ENCODE data around the gene CDH23.

DNA sequence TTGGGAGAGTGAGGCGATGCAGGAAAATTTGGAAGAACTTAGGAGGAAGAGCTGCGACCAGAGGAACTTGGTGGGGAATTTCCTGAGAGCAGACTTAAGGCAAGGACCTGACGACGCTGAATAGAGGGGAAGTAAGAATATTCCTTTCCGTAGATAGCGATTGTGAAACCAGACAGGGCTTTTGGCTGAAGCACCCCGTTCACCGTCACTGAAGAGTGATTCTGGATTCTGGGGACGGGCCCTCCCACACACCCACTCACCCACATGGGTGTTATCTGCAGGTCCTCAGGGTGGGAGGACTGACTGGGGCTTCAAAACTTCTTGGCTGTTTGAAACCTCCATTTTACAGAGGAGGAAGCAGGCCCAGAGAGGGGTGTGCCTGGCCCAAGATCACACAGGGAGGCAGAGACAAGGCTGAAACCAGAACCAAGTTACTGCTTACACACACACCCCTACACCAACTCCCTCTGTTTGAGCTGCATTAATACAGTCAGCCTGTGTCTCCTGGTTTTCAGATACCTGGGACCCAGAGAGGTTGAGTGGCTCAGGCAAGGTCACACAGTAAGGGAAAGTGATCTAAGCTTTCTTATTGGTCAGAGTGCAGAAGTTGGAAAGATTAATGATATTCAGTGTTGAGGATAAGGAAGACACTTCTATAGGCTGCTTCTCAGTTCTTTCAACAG is 37.2 kb upstream of the CDH23 start:
- TF ChIP-seq, protein P1, sequence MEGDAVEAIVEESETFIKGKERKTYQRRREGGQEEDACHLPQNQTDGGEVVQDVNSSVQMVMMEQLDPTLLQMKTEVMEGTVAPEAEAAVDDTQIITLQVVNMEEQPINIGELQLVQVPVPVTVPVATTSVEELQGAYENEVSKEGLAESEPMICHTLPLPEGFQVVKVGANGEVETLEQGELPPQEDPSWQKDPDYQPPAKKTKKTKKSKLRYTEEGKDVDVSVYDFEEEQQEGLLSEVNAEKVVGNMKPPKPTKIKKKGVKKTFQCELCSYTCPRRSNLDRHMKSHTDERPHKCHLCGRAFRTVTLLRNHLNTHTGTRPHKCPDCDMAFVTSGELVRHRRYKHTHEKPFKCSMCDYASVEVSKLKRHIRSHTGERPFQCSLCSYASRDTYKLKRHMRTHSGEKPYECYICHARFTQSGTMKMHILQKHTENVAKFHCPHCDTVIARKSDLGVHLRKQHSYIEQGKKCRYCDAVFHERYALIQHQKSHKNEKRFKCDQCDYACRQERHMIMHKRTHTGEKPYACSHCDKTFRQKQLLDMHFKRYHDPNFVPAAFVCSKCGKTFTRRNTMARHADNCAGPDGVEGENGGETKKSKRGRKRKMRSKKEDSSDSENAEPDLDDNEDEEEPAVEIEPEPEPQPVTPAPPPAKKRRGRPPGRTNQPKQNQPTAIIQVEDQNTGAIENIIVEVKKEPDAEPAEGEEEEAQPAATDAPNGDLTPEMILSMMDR (IDR thresholded peaks at IDR 0.05) = no peak
- TF ChIP-seq POLR2A (IDR thresholded peaks at IDR 0.05) = no peak

All from adrenal gland (tissue), 5 donors.